Stimulated activated CD4-positive, alpha-beta T cell treated with anti-CD3 and anti-CD28 coated beads, Interleukin-4, amount 100 ng/mL, for 24 hours (primary cell): ENCODE measurements around the gene FRMD4B.
"Not testable (repeated sequence)": the region's sequence is repeated elsewhere in the genome, so short reads cannot be mapped to it uniquely, and the experiment has no call there.

Experiments used
- DNase-seq: peaks from one replicate; pipeline ENCODE4 v3.0.0-alpha.2; 2020

The FRMD4B gene

GRCh38 chr3:69276191-69276590, 109.7 kb downstream of the FRMD4B start:
- DNase-seq, result not testable (repeated sequence)

DNA sequence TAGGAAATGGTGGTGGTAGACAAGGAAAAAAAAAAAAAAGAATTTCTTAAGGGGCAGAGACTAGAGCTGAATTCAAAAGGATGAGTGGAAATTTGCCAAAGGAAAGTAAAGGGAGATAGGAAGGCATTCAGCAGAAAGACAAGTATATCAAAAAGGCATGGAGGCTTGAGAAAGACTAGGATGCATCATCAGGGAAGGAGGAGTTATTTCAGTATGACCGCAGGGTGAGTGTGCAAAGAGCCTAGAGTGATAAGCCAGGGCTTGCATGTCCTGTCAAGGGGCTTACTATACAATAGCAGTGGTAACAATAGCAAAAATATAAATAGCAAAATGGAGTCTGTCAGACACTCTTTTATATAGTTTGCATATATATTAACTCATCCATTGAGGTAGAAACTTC, 112.0 kb downstream of the FRMD4B start:
- DNase-seq, result no peak

DNA sequence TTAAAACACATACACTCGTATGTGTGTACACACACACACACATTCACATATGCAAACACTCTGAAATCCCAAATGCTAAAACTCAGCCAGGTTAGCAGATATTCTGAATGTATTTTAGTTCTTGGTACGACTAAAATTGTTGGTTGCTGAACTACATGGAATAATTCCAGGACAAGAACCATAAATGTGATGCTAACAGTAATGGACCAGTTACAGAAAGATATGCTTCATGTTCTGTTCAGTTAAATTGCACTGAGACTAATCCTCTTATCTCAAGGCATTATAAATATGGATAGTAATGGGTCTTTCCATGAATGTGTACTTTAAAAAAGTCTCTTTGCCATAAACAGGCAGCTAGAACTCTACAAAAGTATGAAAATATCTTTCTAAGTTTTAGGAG, 113.3 kb downstream of the FRMD4B start:
- DNase-seq, result no peak

DNA sequence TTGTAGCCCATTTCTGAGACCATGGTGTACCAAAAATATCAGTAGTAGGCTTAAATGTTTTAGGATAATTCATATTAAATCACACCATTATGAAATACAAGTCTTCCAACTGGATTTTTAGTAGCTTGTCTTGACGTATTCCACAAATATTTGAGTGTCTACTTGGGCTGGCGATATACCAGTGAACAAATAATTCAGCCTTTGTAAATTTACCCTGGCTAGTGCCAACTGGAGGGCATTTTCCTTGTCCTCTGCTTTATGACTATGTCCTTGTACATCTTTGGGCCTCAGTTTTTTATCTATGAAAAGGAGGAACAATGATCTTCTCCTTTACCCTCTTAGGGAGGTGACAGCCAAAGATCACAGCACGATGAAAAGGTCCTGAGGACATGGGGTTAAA, 114.8 kb downstream of the FRMD4B start:
- no peak for DNase-seq

GRCh38 chr3:69266585-69266984, 119.3 kb downstream of the FRMD4B start:
- DNase-seq, result no peak

DNA sequence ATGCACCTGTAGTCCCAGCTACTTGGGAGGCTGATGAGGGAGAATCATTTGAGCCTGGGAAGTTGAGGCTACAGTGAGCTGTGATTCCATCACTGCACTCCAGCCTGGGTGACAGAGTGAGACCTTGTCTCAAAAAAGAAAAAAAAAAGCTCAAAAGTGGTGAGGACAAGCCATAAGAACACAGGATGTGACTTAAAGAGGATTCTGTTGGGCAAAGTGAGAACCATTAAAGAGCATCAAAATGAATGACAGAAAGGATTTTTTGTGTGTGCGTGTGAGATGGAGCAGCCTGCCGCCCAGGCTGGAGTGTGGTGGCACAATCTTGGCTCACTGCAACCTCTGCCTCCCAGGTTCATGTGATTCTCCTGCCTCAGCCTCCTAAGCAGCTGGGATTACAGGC, 119.8 kb downstream of the FRMD4B start:
- not testable (repeated sequence) for DNase-seq

- not testable (repeated sequence) for DNase-seq
Measured at GRCh38 chr3:69260843-69261405, 125.0 kb downstream of the FRMD4B start.

GRCh38 chr3:69260216-69260787, 125.6 kb downstream of the FRMD4B start:
- no peak for DNase-seq

- no peak for DNase-seq
Measured at GRCh38 chr3:69259125-69259524, 126.8 kb downstream of the FRMD4B start.

DNA sequence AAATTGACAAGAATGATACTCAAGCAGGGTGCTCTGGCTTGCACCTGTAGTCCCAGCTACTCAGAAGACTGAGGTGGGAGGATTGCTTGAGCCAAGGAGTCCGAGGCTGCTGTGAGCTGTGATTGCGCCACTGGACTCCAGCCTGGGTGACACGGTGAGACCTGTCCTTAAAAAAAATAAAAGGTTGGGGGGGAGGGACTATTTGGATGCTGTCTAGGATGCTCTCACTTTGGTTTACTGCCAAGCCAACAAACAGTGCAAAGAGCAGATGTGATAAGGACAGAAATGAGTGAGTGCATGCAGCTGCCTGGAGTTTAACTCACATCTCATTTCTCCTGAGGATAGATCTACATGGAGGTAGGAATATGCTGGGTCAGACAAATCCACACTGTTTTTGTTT, 130.0 kb downstream of the FRMD4B start:
- DNase-seq, result no peak

GRCh38 chr3:69254351-69254750, 131.5 kb downstream of the FRMD4B start:
- no peak for DNase-seq

GRCh38 chr3:69252631-69253030, 133.3 kb downstream of the FRMD4B start:
- DNase-seq, result no peak

GRCh38 chr3:69252141-69252540, 133.7 kb downstream of the FRMD4B start:
- no peak for DNase-seq

DNA sequence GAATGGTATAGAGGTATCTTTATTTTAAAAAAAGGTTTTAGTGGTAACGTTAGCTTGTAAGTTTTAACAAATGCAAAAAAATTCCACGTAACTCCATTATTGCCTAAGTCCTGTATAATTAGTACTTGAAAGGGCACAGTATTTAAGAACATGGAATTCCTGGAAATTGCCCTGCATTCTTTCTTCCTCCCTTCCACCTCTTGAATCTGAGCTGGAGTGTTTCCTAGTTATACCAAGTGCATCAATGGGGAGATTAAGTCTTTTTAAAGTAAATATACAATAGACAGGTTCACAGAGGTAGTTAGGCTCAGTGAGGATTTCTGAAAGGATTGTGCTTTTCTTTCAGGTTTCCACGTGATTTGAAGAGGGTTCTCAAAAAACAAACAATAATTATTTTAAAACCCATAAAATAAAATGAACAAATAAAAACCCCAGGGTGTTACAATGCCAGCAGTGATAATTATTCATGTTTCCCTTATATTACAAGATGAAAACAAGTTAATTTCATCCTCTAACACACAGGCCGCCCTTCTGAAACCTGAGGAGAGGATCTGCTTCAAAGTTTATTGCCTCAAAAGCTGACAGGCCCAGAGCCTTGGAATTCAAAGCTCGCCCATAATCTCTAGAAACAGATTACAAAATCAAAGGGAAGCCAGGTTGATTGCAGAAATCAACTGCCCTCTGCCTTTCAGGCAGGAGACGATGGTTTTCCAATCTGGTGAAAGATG, 134.6 kb downstream of the FRMD4B start:
- DNase-seq, result no peak

DNA sequence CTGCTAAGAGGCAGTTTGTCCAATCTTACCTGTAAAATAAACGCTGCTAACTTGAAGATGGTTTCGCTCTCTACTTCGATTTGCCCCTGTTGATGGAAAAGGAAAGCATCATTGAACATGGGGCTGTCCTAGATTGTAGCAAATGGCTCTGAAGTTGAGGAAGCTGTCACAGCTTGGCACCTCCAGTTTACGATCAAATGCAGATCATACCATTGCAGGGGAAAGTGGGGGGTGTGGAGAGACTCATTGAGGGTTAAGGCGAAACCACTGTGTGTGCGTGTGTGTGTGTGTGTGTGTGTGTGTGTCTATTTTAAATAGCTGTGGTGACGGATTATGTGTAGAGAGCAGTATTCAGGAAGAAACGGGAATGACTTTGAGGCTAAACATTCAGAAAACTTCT, 135.9 kb downstream of the FRMD4B start:
- DNase-seq, result peak; percentile 67

DNA sequence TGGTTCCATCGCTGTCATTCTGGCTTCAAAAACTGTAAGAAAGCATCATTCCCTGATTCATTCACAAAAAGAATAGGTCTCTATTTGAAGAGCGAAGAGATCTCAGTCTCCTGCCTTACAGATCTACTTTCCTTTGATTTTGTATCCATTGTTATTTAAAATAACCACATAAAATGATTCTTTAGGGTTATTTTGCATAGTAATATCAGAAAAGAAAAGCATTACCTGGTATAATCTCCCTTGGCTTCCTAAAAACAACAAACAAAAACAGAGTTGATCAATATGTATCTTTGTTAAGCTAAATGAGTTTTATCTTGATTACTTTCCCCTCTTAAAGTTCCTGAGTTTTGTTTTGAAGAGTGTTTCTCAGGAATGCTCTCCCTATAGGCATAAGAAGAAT, 136.9 kb downstream of the FRMD4B start:
- DNase-seq, result no peak

- no peak for DNase-seq
Measured at GRCh38 chr3:69248436-69248835, 137.5 kb downstream of the FRMD4B start.

GRCh38 chr3:69246612-69247011, 139.3 kb downstream of the FRMD4B start:
- no peak for DNase-seq

GRCh38 chr3:69244039-69244438, 141.8 kb downstream of the FRMD4B start:
- DNase-seq, result no peak

- no peak for DNase-seq
Measured at GRCh38 chr3:69241769-69242168, 144.1 kb downstream of the FRMD4B start.

DNA sequence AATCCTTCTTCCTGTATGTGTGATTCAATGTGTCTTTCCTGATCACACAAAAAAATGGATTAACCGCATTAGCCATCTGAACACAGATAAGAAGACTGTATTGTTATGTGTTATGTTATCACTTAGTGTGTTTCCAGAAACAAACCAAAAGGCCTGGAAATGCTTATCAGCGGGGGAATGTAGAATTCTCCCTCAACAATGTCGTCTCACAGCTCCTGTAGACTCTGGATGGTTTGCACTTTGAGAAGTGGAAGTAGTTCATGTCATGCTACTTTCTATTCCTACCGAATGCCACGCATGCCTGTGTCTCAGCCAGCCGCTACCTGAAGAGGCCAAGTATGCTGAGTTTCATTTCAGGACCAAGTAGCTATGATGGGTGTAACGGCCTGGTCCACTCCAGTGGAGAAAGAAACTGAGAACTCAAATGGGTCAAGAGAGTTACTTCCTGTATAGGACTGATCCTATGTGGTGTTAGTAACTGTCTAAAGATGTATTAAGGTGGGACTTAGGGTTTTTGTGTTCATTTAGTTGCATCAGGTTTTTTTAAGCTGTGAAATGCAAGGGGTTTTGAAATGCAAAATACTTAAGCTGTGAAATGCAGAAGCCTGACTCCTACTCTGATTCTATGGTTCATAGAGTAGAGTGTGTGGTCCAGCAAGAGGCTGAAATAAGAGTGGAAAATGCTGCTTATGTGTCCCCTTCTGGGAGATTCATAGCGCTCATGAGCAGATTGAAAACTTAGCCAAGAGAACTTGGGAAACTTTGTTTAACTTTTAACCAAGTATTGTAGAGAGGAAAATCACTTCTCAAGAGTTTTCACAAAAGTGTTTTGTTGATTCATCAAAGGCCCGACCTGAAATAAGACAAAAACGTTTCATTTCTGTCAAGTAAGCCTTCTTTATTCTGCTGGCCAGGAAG, 145.0 kb downstream of the FRMD4B start:
- DNase-seq, result no peak

GRCh38 chr3:69239063-69239462, 146.8 kb downstream of the FRMD4B start:
- no peak for DNase-seq
